SK-N-SH (cell line): ENCODE data around the gene NFKBIE.

ENCODE experiments used
- CTCF ChIP-seq: fragments of 200-600 bp; sonication (generic); IDR thresholded peaks from 2 replicates; pipeline ENCODE4 v1.6.1; 2017; ENCODE audit warnings: antibody characterized with exemption, mild to moderate bottlenecking, moderate library complexity
- EP300 ChIP-seq, 2 experiments: IDR thresholded peaks; 2 replicates each; pipeline versions ENCODE4 v1.4.0 to v1.6.1; 2012; ENCODE audit warnings: borderline replicate concordance in 1 of 2, low read depth in 1 of 2, low read length in 1 of 2
- JUND ChIP-seq: IDR thresholded peaks from 2 replicates; pipeline ENCODE4 v1.4.0; 2012
- MXI1 ChIP-seq: IDR thresholded peaks from 2 replicates; pipeline ENCODE4 v1.6.1; 2012; ENCODE audit warnings: mild to moderate bottlenecking, low read depth, low read length, improper control_type of control experiment
- PBX3 ChIP-seq: IDR thresholded peaks from 2 replicates; pipeline ENCODE4; 2012
- RFX5 ChIP-seq: IDR thresholded peaks from 2 replicates; pipeline ENCODE4 v1.6.1; 2012; ENCODE audit warnings: mild to moderate bottlenecking, improper control_type of control experiment, low read length
- TAF1 ChIP-seq: IDR thresholded peaks from 2 replicates; pipeline ENCODE4 v1.6.1; 2012; ENCODE audit warnings: low read depth, mild to moderate bottlenecking, low read length, moderate library complexity, borderline replicate concordance
- YY1 ChIP-seq: IDR thresholded peaks from 2 replicates; pipeline ENCODE4 v1.4.0; 2012; ENCODE audit warnings: low read depth, mild to moderate bottlenecking

DNA sequence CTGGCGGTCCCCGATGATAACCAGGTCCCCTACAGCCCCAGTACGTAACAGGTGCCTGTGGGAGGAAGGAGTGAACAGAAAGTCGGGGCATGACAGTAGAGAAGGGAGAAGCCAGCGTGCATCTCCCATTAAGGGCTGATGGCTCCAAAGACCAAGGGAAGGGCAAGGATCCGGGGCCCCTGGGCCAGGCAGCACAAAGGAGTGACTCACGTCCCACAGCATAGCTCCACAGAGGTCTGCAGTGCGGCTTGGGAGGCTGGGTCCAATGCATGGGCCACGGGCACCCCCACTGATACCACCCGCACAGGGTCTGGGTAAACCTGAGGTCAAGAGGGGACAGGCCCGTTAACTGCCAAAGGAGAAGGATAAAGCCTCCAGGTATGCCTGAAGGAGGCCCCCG is 37.5 kb upstream of the NFKBIE start:
- TF ChIP-seq TAF1 (no peak), PBX3 (no peak), EP300 (IDR thresholded peaks at IDR 0.05; ENCODE audit: borderline replicate concordance in 1 of 2, low read depth in 1 of 2, low read length in 1 of 2) (no peak), JUND (no peak), RFX5 (no peak), YY1 (no peak), CTCF (no peak), MXI1 (no peak)
